ENCODE data around the gene RNF141.

RNF141 gene

GRCh38 chr11:10524471-10524870 is 16.5 kb downstream of the RNF141 start:
- no peak for TF ChIP-seq CTCF (conservative IDR thresholded peaks at IDR 0.05)
- H3K27ac ChIP-seq, result peak overlapping the region; percentile 49

GRCh38 chr11:10522921-10523320 is 18.1 kb downstream of the RNF141 start:
- H3K27ac ChIP-seq, result peak overlapping the region; percentile 49
- no peak for TF ChIP-seq CTCF (conservative IDR thresholded peaks at IDR 0.05)

- TF ChIP-seq CTCF (conservative IDR thresholded peaks at IDR 0.05), result no peak
Observed at GRCh38 chr11:10522276-10522675, 18.7 kb downstream of the RNF141 start.

GRCh38 chr11:10520562-10520961 is 20.4 kb downstream of the RNF141 start:
- H3K27ac ChIP-seq, result no peak overlapping the region
- TF ChIP-seq CTCF (conservative IDR thresholded peaks at IDR 0.05), result no peak

More at GRCh38 chr11:10522276-10522675, 18.7 kb downstream of the RNF141 start:
- H3K27ac ChIP-seq, result peak overlapping the region; percentile 49

- TF ChIP-seq CTCF (conservative IDR thresholded peaks at IDR 0.05), result no peak
- no peak overlapping the region for H3K27ac ChIP-seq
Observed at GRCh38 chr11:10519630-10520029, 21.4 kb downstream of the RNF141 start.

GRCh38 chr11:10518891-10519290 is 22.1 kb downstream of the RNF141 start:
- H3K27ac ChIP-seq, result no peak overlapping the region
- no peak for TF ChIP-seq CTCF (conservative IDR thresholded peaks at IDR 0.05)

GRCh38 chr11:10518123-10518522 is 22.9 kb downstream of the RNF141 start:
- no peak for TF ChIP-seq CTCF (conservative IDR thresholded peaks at IDR 0.05)
- H3K27ac ChIP-seq, result no peak overlapping the region

- TF ChIP-seq CTCF (conservative IDR thresholded peaks at IDR 0.05), result no peak
- no peak overlapping the region for H3K27ac ChIP-seq
Observed at GRCh38 chr11:10515418-10515817, 25.6 kb downstream of the RNF141 start.

Data from VCaP (cell line).